HTERT RPE-1 (cell line): ENCODE results near the gene RUNX2.

Source experiments
- in situ Hi-C: fragments of 300-500 bp; cut with MboI; formaldehyde crosslinking; loops from 4 replicates; pipeline ENCODE4 v1.14.3; 2020; ENCODE audit warnings: low sequenced_read_pairs

The RUNX2 gene

DNA sequence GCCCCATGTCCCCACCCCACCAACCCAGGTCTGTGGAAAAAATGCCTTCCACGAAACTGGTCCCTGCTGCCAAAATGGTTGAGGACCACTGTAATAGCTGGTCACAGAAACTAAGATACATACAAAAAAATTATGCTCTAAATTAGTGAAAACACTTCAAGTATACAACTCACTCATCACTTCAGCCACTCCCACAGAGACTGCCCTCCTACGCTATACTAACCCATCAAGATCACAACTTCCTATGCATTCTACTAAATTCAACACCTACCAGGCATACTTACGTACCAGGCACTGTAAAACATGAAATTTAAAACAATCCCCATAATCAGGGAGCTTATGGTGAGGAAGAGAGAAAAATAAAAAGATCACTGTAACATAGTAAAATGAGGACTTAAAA lies 22.9 kb downstream of the RUNX2 start:
- in situ Hi-C loops: no loop called here

DNA sequence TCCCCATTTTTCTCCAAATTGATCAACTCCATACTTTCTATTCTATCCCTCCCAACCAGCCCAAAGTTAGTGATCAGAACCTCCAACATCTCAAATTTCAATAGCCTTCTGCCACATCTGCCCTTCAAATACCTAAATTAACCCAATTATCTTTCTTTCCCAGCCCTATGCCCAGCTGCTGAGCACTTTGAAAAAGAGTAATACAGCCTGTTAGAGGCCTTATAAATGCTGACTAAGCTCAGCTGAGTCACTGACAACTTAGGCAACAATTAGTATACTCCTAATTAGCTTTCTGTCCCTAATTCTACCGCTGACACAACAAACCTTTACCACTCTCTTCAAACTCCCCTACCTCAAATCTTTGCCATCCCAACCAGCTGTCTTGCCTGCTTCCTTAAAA lies 23.5 kb downstream of the RUNX2 start:
- in situ Hi-C loops: no loop called here

DNA sequence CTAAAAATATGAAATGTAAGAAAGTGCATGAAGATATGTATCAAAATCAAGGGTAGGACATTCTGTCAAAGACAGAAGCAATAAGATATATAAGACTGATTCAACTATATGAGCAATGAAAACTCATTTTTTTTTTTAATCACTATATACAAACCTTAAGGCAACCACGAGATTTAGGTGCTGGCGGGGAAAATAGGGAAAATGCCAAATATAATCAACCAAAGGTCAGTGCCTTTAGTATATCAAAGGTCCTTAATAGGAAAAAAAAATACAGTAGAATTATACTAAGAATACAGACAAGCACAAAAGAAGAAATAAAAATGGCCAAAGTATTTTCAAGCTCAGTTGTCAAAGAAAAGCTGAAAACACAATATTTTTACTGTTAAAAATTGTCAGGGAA lies 25.5 kb downstream of the RUNX2 start:
- in situ Hi-C loops: no loop called here

DNA sequence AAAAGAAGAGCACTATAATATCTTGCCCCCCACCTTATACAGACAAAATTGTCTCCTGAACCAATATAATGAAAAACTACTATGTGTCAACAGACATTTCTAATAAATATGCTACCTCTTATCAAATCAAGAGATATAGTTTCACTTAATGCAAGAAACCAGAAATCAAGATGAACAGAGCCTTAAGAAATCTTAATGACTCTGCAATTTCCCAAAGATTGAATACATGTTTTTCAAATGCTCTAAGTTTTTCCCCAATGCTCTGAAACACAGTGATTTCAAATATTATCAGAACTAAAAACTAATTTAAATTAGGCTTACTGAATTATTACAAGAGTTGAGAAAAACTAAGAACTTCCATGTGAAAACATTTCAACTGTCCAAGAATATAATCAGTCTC lies 36.3 kb downstream of the RUNX2 start:
- in situ Hi-C loops: no loop called here

DNA sequence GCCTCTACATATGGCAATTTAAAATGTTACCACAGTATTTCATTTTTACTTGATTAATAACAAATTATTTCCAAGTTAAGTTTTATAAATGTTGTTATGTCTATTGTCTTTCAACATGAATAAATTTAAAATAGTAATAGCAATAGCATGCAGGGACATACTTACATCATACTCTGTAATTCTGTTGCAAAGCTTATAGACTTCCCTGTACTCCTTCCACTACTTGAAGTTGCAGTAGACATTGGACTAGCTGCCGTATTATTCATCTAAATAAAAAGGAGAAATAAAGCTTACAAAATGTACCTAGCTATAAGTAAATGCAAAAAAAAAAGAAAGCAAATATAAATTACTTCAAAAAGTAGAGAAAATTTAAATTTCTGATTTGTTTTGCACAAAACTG lies 36.9 kb downstream of the RUNX2 start:
- in situ Hi-C loops: no loop called here

DNA sequence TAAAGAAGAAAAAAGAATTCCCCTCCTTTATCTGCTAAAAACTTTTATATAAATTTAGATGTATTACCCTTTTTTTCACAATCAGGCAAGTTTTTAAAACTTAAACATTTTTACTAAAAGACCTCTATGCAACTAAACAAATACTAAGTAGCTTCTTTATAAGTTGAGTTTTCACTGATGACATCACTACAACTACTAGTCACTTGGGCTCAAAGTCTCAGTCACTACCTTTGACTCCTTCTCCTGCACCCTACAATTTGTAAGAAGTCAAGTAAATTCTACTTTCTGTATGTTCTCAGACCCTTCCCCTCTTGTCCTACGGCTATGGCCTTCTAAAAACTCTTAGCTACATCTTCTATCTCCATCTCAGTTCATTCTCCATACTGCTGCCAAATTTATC lies 38.4 kb downstream of the RUNX2 start:
- in situ Hi-C loops: no loop called here

DNA sequence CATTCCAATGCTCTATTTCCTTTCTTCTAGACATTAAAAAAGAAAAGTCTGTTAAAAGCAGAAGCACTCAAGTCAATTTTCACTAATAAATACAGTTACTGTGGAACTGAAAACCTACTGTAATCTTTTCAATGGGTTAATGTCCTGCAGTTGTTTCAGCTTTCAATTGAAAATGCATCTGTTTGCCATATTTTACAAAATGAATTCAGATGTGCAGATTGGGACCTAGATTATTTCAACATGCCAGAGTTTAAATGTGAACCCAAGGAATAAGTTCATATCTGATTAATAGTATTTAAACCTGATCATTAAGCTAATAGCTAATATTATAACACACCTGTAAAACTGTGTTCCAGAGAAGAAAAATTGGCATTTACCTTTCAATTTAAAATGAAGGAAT lies 39.9 kb downstream of the RUNX2 start:
- in situ Hi-C loops: no loop called here

DNA sequence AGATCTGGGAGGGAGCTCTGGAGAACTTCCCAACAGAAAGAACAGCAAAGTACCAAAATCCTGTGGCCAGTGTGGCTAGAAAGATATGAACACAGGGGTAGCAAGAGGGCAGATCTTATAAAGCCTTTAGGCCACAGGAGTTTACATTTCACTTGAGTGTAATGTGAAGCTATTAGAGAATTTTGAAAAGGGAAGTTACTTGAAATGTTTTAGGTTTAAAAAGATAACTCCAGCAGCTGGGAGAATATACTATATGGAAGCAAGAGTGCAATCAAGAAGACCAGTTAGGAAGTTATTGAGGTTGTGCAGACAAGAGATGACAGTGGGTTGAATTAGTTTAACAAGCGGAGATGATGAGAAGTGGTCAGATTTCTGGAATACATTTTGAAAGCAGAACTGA lies 41.7 kb downstream of the RUNX2 start:
- in situ Hi-C loops: no loop called here

DNA sequence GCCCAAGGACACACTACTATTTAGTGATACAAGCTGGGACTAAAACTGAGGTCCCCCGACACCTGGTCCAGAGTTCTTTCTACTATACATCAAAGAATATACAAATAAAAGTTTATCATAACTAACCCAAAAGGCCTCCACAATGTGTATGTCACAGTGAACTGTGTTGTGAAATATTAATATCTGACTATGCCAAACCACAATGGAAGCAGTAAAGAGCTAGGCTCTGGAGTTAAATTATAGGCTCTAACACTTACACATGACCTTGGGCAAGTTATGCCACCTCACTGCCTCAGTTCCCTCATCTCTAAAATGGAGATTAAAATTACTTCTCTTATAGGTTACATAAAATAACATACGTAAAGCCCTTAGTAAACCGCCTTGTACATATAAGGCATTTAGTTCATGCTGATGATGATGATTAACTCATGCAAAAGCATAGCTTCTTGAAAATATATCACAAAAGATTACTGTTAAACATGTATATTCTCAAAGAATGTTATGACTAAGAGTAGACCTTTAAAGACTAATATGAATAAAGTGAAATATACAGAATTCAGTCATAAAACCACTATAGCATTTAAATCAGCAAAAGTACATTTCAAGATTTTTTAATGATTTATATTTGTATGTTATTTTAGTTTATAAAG lies 43.9 kb downstream of the RUNX2 start:
- in situ Hi-C loops: no loop called here

DNA sequence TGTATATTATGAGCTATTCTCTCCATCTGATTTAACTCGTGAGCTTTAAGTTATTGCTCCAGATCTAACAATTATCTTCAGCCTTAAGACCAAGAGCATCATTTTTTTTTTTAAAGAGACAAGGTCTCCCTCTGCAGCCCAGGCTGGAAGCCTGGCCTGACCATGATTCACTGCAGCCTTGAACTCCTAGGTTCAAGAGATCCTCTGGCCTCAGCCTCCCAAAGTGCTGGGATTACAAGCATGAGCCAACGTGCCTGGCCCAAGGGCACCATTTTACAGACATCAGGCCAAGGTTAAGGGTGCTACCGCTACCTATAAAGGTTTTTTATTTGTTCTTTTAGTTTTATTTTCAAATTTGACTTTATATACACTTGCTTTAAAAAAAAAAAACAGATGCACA lies 47.3 kb downstream of the RUNX2 start:
- in situ Hi-C loops: no loop called here

DNA sequence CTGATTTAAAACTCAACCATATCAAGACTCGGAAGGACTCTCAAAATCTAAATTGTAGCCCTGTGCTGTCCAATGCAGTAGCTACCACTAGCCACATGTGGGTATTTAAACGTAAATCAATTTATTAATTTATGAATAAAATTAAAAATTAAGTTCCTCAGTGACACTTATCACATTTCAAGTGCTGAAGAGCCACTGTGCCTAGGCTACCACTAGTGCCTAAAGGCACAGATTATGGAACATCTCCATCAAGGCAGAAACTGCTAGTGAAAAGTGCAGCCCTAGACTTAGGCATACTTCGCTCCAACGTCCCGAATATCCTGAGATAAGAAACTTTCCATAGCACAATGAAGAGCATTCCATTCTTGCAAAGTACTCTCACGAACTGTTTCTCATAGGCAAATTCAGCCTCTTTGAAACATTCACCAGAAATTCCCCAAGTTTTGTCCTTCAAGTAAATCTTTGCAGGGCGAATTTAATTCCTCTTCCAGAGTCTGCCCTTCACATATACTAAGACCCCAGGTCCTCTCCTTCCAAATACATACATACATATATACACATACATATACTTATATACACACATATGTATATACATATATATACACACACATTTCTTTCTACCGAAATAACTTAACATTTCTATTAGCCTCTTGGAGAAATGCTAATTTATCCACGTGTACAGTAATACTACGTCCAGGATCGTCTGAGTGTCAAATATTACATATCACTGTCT lies 48.3 kb downstream of the RUNX2 start:
- in situ Hi-C loops: no loop called here

DNA sequence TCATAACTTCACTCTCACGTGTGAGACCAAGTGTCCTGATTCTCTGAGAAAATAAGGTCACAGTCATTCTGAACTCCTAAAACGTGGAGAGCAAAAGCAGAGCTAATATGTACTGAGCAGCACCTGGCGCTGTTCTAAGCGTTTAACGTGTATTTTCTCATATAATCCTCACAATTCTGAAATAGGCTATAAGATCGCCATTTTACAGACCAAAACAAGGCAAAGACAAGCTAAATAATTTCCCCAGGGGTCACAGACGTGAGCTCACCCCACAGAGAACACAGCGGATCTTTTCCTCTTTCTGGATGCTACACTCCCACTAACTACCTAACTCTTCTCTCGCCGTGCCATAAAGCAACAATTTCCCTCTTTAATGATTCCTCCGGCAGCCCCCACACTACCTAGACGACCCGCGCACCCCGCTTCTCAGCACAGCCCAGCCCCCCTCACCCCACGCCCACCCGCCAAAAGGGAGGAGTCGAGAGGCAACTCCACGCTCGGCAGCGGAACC lies 49.0 kb downstream of the RUNX2 start:
- in situ Hi-C loops: no loop called here

DNA sequence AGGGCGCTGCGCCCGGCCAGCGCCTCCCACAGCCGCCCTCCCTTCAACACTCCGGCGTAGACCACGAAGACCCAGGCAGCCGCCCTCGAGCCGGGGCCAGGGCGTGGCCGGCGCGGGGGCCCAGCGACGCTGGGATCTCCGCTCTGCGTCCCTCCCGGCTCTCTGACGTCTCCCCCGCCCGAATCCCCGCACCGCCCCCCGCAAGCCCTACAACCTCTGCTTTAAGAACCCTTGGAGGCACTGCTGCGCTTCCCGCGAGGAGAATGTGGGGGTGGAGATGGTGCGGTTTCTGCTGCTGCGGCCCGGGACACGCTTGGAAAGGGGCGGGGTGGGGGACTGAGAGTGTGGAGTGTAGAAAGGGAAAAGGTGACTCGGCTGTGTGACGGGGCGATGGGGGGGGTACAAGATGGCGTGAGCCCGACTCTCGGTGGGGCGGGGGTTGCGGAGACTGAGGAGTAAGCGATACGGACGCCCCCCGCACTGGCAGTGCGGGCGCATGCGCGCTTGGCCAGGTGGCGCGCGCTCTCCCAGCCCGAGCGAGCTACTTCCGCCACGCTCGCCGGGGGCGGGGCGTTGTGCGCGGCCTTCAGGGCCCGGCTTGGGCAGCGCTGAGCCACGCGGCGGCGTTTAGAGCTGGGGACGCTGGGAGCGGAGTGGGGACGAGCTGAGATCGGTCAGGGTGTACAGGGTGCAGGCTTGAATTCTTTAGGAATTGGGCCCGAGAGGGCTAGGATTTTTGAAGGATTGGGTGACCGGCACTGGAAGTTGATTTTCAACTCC lies 49.6 kb downstream of the RUNX2 start, which contains the start of gene SUPT3H:
SUPT3H (minus strand) TSS at position 381 of the 780 bp plus-strand sequence.
- in situ Hi-C loops: no loop called here

DNA sequence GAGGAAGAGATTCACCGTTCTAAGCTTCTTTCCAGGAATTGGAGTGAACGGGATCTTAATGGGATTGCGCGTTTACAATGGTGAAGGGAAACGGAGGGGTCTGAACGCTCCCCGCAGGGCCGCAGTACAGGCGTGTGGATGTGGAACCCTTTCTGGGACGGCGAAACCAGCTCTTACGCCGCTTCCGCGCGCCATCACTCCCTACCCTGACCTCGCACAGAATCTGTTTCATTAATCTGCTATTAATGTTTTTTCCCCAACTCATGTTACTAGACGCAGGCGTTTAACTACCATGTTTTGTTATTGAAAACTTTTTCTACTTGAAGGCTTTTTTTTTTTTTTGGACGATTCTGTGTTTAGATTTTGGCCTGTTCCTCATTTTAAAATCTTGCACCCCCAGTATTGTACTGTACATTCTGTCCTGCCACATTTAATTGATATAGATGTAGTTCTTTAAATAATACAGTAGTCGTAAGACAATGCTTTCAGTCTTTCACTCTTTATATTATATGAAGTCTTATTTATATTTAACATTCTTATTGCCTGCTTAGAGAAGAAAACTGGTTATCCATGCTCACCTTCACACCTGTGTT lies 50.3 kb downstream of the RUNX2 start:
- in situ Hi-C loops: no loop called here

DNA sequence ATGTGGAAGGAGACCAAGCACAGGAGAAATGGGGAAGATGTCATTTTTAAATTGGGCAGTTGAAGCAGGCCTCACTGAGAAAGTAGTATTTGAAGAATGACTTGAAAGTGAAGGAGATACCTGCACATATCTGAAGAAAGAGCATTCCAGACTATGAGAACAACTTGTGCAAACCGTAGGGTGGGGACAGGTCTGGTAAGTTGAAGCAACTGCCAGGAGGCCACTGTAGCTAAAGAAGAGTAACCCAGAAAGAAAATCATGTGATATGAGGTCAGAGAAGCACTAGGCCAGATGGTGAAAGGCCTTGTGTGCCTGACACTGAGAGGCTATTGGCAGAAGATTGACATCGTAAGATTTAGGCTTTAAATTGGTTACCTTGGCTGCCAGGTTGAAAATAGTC lies 54.3 kb downstream of the RUNX2 start:
- in situ Hi-C loops: no loop called here

DNA sequence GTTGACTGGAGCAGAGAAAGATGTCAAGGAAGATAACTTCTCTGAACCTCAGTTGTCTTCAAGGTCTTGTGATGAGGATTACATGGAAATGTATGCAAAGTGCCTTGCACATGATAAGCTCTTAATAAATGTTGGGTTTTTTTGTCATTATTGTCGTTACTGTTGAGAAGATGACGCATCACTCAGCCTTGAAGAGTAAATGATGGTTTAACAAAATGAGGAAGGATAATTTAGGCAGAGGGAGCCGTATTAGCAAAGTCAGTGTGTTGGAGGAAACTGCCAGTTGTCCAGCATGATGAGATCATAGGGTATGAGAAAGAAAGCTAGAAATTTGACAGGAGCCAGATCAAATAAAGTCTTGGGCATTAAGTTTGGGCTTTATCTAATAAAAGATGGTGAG lies 58.4 kb downstream of the RUNX2 start:
- in situ Hi-C loops: no loop called here

DNA sequence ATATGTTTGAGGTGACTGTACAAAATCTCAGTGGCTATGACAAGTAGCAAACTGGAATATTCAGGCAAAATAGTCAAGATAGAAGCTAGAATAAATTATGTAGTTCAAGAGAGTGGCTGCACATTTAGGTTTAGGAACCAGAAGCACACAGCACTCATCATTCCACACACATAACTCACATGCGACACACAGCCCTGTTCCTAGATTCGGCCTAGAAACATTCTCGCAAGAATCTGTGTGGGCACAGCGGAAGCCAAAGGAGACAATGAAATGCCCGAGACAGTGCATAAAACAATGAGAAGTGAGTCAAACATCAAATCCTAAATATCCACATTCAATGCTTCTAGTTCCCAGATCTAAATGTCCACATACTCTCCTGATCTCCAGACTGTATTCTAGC lies 59.1 kb downstream of the RUNX2 start:
- in situ Hi-C loops: no loop called here

DNA sequence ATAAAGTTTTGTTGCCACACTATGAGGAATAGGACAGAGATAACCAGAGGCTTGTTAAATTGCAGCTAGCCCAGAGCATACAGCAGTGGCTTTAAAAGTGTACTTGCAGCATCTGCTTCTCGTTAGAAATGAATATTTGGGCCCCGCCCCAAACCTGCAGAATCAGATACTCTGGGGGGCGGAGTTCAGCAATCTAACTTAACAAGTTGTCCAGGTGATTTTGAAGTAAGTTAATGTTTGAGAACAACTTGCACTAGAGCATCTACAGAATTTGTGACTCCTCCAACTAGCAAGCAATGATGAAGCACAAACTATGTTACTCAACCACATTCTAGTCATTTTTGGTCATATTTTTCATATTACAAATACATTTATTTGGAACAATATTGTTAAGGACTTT lies 60.2 kb downstream of the RUNX2 start:
- in situ Hi-C loops: no loop called here

DNA sequence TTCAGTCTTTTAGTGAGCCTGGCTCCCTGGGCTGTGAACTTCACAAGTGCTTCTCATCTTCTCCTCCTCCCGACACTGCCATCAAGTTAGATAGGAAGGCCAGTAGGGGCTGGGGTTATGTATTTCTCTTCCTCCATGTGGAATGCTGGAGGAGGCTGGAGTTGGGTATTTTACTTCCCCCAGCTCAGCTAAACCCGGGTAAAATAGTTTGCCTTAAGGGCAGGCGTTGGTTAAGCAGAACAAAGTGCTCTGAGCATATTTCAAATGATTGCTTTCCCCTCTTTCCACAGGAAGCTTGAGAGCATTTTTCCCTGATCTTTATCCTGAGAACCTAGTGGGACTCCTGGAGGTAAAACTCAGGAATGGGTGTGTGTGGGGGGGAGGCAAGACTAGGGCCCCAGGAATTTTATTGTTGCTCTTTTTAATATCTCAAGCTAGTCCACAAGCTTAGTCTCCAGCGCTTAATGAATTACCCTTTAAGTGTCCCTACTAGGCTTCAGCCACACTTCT lies 66.5 kb downstream of the RUNX2 start:
- in situ Hi-C loops: no loop called here

DNA sequence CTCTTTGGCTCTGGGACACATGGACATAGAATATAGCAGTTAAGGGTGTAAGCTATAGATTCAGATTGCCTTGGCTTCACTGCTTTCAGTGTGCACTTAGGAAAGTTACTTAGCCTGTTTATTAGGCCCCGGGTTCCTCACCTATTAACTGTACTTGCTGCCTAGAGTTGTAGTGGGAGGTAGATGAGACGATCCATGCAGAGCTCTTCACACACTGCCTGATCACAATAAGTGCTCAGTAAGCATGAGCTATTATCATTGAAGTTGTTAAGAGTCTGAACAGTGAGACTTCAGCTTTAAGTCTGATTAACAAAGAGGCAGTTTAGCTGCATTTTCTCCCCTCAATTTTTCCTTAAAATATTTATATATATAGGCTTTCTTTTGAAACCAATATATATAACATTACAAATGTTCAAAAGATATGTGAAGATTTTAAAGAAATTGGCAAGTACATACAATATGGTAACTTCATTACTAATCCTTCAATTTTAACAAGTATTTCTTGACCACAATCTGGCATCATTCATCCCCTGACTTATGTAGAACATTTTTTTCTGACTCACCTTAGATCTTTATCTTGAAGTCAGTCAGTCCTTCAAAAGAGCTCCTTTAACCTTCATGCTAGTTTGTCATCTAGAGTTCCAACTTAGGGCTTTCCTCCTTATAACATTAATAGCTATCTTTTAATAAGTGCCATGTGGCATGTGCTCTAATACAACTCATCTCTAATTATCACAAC lies 70.1 kb downstream of the RUNX2 start:
- in situ Hi-C loops: no loop called here

DNA sequence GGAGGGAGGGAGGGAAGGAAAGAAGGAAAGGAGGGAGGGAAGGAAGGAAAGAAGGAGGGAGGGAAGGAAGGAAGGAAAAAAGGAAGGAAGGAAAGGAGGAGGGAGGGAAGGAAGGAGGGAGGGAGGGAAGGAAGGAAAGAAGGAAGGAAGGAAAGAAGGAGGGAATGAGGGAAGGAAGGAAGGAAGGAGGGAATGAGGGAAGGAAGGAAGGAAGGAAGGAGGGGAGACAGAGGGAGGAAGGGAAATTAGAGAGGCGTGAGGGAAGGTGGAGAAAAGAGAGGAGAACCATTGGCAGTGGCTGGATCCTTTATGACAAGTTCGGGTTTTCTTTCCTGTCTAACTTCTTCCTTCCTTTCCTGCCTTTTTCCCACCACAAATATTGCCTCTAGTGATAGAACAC lies 71.9 kb downstream of the RUNX2 start:
- in situ Hi-C loops: no loop called here
